ENCODE data around the gene SLC25A19. TPM values are rescaled to one million over a fixed set of nuclear protein-coding genes. Genes with fewer than 3 reads are reported as not detected.

SLC25A19 gene
- polyA plus RNA-seq, 1 experiment: 3.5 TPM

- CTCF ChIA-PET: interaction anchor here (1.8 kb wide), 1 partner anchor 138 kb away, joined by 5 read pairs; no protein-coding TSS in a partner anchor
- no peaks in the 10 kb centered on the region for H3K27me3 ChIP-seq (ENCODE audit: control insufficient read depth, insufficient read depth, low read length)
- no peak for DNase-seq (ENCODE audit: low read depth, low spot score)
- TF ChIP-seq CTCF (IDR thresholded peaks at IDR 0.05; ENCODE audit: low read depth, low read length): no peak
- POLR2A ChIA-PET: no interaction called here
- H3K4me3 ChIP-seq (ENCODE audit: low read depth, low read length): no peak overlapping the region
- no peaks in the 10 kb centered on the region; the same call in 1 of the 2 replicates for H3K9me3 ChIP-seq (ENCODE audit: control insufficient read depth, insufficient read depth, low read length)
- no peak overlapping the region for H3K27ac ChIP-seq (ENCODE audit: low read depth, low read length)
Observed at GRCh38 chr17:75273977-75274708, 15.1 kb downstream of the SLC25A19 start.

GRCh38 chr17:75272848-75273184 lies 16.4 kb downstream of the SLC25A19 start:
- Histone ChIP-seq H3K9me3 (ENCODE audit: control insufficient read depth, insufficient read depth, low read length) (no peaks in the 10 kb centered on the region; the same call in 1 of the 2 replicates), H3K4me3 (ENCODE audit: low read depth, low read length) (no peak overlapping the region), H3K27me3 (ENCODE audit: control insufficient read depth, insufficient read depth, low read length) (no peaks in the 10 kb centered on the region), H3K27ac (ENCODE audit: low read depth, low read length) (no peak overlapping the region)
- ChIA-PET POLR2A (interaction anchor here (3.1 kb wide), 1 partner anchor 11 kb away, joined by 29 read pairs; the partner anchor contains the start of genes GGA3 and MRPS7), CTCF (interaction anchor here (3.7 kb wide), 1 partner anchor 12 kb away, joined by 70 read pairs; the partner anchor contains the start of genes GGA3 and MRPS7)
- TF ChIP-seq CTCF (IDR thresholded peaks at IDR 0.05; ENCODE audit: low read depth, low read length): no peak
- DNase-seq (ENCODE audit: low read depth, low spot score): no peak

GRCh38 chr17:75271955-75272847 lies 17.0 kb downstream of the SLC25A19 start:
- CTCF ChIA-PET: interaction anchor here (0.6 to 4.5 kb wide), 11 partner anchors 7 to 159 kb away, joined by 3 to 70 read pairs (median 10); partner anchors contain the start of genes GGA3, MRPS7 and SLC25A19
- Histone ChIP-seq H3K9me3 (ENCODE audit: control insufficient read depth, insufficient read depth, low read length) (no peaks in the 10 kb centered on the region; the same call in 1 of the 2 replicates), H3K27ac (ENCODE audit: low read depth, low read length) (no peak overlapping the region), H3K4me3 (ENCODE audit: low read depth, low read length) (peak overlapping the region; percentile 68), H3K27me3 (ENCODE audit: control insufficient read depth, insufficient read depth, low read length) (no peaks in the 10 kb centered on the region)
- no peak for TF ChIP-seq CTCF (IDR thresholded peaks at IDR 0.05; ENCODE audit: low read depth, low read length)
- DNase-seq (ENCODE audit: low read depth, low spot score): no peak
- POLR2A ChIA-PET: interaction anchor here (2.4 to 3.1 kb wide), 2 partner anchors 10 to 17 kb away, joined by 24 to 29 read pairs; partner anchors contain the start of genes GGA3, MRPS7 and SLC25A19

- Histone ChIP-seq H3K9me3 (ENCODE audit: control insufficient read depth, insufficient read depth, low read length) (no peaks in the 10 kb centered on the region; the same call in 1 of the 2 replicates), H3K27me3 (ENCODE audit: control insufficient read depth, insufficient read depth, low read length) (no peaks in the 10 kb centered on the region), H3K27ac (ENCODE audit: low read depth, low read length) (no peak overlapping the region), H3K4me3 (ENCODE audit: low read depth, low read length) (peak overlapping the region; percentile 68)
- CTCF ChIA-PET: interaction anchor here (0.5 to 4.5 kb wide), 48 partner anchors 8 to 310 kb away, joined by 3 to 70 read pairs (median 4); partner anchors contain the start of genes GGA3, GRB2, MRPS7 and SLC25A19
- TF ChIP-seq CTCF (IDR thresholded peaks at IDR 0.05; ENCODE audit: low read depth, low read length): peak; percentile 44
- POLR2A ChIA-PET: interaction anchor here (0.6 to 3.1 kb wide), 7 partner anchors 10 to 611 kb away, joined by 3 to 29 read pairs (median 4); partner anchors contain the start of genes GGA3, GRB2, MRPS7 and NUP85
- DNase-seq (ENCODE audit: low read depth, low spot score): no peak
Observed at GRCh38 chr17:75271233-75271954, 17.8 kb downstream of the SLC25A19 start.
